HG03095 (cell line): ENCODE results near the gene GORAB.

ENCODE experiments used
- ATAC-seq: cut with Tn5 transposase; IDR thresholded peaks from one replicate; pipeline ENCODE4 v1.9.1; 2021; ENCODE audit warnings: moderate library complexity; ENCODE audit not compliant: unreplicated experiment

Gene GORAB

GRCh38 chr1:170537798-170538503, 6.0 kb downstream of the GORAB start:
- no peak for ATAC-seq

- no peak for ATAC-seq
These were observed 6.7 kb downstream of the GORAB start for GRCh38 chr1:170538687-170539086.

- ATAC-seq, result no peak
These were observed 7.2 kb downstream of the GORAB start for GRCh38 chr1:170539154-170539553.

GRCh38 chr1:170544624-170545023, 12.7 kb downstream of the GORAB start:
- no peak for ATAC-seq

- no peak for ATAC-seq
These were observed 13.5 kb downstream of the GORAB start for GRCh38 chr1:170545476-170545875.

- no peak for ATAC-seq
These were observed 15.3 kb downstream of the GORAB start for GRCh38 chr1:170547255-170547654.

- ATAC-seq, result no peak
These were observed 16.5 kb downstream of the GORAB start for GRCh38 chr1:170548497-170548896.

- ATAC-seq, result no peak
These were observed 23.4 kb downstream of the GORAB start for GRCh38 chr1:170555370-170555769.

- no peak for ATAC-seq
These were observed 25.0 kb downstream of the GORAB start for GRCh38 chr1:170556917-170557316.

GRCh38 chr1:170558731-170559130, 26.8 kb downstream of the GORAB start:
- no peak for ATAC-seq

- ATAC-seq, result no peak
These were observed 27.2 kb downstream of the GORAB start for GRCh38 chr1:170559166-170559565.

GRCh38 chr1:170560681-170561285, 28.8 kb downstream of the GORAB start:
- no peak for ATAC-seq

- no peak for ATAC-seq
These were observed 30.8 kb downstream of the GORAB start for GRCh38 chr1:170562646-170563338.

- no peak for ATAC-seq
These were observed 35.2 kb downstream of the GORAB start for GRCh38 chr1:170567214-170567613.

GRCh38 chr1:170568197-170568596, 36.2 kb downstream of the GORAB start:
- ATAC-seq, result no peak

- ATAC-seq, result no peak
These were observed 45.0 kb downstream of the GORAB start for GRCh38 chr1:170576980-170577379.

GRCh38 chr1:170578359-170578758, 46.4 kb downstream of the GORAB start:
- ATAC-seq, result no peak

- ATAC-seq, result no peak
These were observed 48.9 kb downstream of the GORAB start for GRCh38 chr1:170580636-170581440.

GRCh38 chr1:170583186-170583585, 51.2 kb downstream of the GORAB start:
- ATAC-seq, result no peak

- no peak for ATAC-seq
These were observed 54.6 kb downstream of the GORAB start for GRCh38 chr1:170586321-170587252.
